CD4-positive, alpha-beta T cell (primary cell): Measurements from ENCODE around the gene IGIP. TPM values are rescaled to one million over a fixed set of nuclear protein-coding genes. Genes with fewer than 3 reads are reported as not detected.

Experiments used
- ATAC-seq: fragments of 200-7000 bp; cut with Tn5 transposase; one replicate; pipeline ENCODE4 v1.10.0; 2022; ENCODE audit warnings: mild to moderate bottlenecking; ENCODE audit not compliant: poor library complexity
- CTCF ChIA-PET: fragments of 350-600 bp; sonication (Branson Sonifier 250); formaldehyde crosslinking; loops from one replicate; lab custom pipeline; 2021; ENCODE audit warnings: antibody characterized with exemption, inconsistent platforms; lab: Charles Lee
- POLR2A ChIA-PET: fragments of 350-600 bp; sonication (Branson Sonifier 250); formaldehyde crosslinking; loops from one replicate; lab custom pipeline; 2021; ENCODE audit warnings: antibody characterized with exemption, inconsistent platforms; lab: Charles Lee
- DNase-seq, 14 experiments: peaks; one replicate each; pipeline ENCODE4 v3.0.0-alpha.2; 2013 to 2020; ENCODE audit warnings: mixed read lengths in 2 of 14
- H3K27ac ChIP-seq, 2 donors: one replicate each; pipeline versions ENCODE4 v1.5.1 to v1.7.0; 2013; ENCODE audit warnings: low read length in 2 of 2, low read depth in 1 of 2, mild to moderate bottlenecking in 1 of 2
- H3K27me3 ChIP-seq, 2 experiments: 1 replicate in 1 of 2; 2 replicates in 1 of 2; pipeline versions ENCODE4 v1.6.1 to v1.7.0; 2013; ENCODE audit warnings: low read length in 2 of 2, control low read depth in 1 of 2, mild to moderate bottlenecking in 1 of 2, moderate library complexity in 1 of 2; ENCODE audit not compliant: insufficient read depth in 2 of 2, control insufficient read depth in 1 of 2
- H3K36me3 ChIP-seq: one replicate; pipeline ENCODE4 v1.6.1; 2013; ENCODE audit warnings: low read length, control low read depth; ENCODE audit not compliant: insufficient read depth
- H3K4me1 ChIP-seq: one replicate; pipeline ENCODE4 v1.6.1; 2013; ENCODE audit warnings: low read length, control low read depth; ENCODE audit not compliant: insufficient read depth
- H3K4me3 ChIP-seq: one replicate; pipeline ENCODE4 v1.5.1; 2013; ENCODE audit warnings: mild to moderate bottlenecking, low read length, moderate library complexity
- H3K9me3 ChIP-seq, 2 experiments: 1 replicate in 1 of 2; 2 replicates in 1 of 2; pipeline versions ENCODE4 v1.6.1 to v1.7.0; 2013; ENCODE audit warnings: low read length in 2 of 2, mild to moderate bottlenecking in 2 of 2, control low read depth in 1 of 2, moderate library complexity in 1 of 2; ENCODE audit not compliant: control insufficient read depth in 1 of 2, insufficient read depth in 1 of 2
- H3K27ac Mint-ChIP-seq: one replicate; pipeline ENCODE4 v1.8.0; 2020; ENCODE audit warnings: mixed read lengths
- H3K27me3 Mint-ChIP-seq: one replicate; pipeline ENCODE4 v1.8.0; 2021; ENCODE audit warnings: mixed read lengths
- H3K36me3 Mint-ChIP-seq: one replicate; pipeline ENCODE4 v1.8.0; 2021; ENCODE audit warnings: low read depth, mixed read lengths
- H3K4me1 Mint-ChIP-seq: one replicate; pipeline ENCODE4 v1.8.0; 2021; ENCODE audit warnings: low read depth, mixed read lengths
- H3K4me3 Mint-ChIP-seq: one replicate; pipeline ENCODE4 v1.8.0; 2020; ENCODE audit warnings: mild to moderate bottlenecking, mixed read lengths
- H3K9me3 Mint-ChIP-seq: one replicate; pipeline ENCODE4 v1.8.0; 2020; ENCODE audit warnings: mixed read lengths
- intact Hi-C, 2 experiments: fragments of 100-400 bp; cut with DNase I in 1 of 2; cut with micrococcal nuclease in 1 of 2; formaldehyde crosslinking; loops; one replicate each; pipeline versions ENCODE4 v1.15.1 to v1.9.0; 2023 to 2025; cut with DNase I, micrococcal nuclease
- total RNA-seq, 174 experiments: library from RNA in 2 of 174; stranded (reverse) in 2 of 174; gene quantifications; one replicate each; pipeline ENCODE4 v1.2.3 and lab custom pipeline; 2021 to 2026
- TF ChIP-seq, protein P1 (sequence below): fragments of 200-600 bp; IDR thresholded peaks from one replicate; pipeline ENCODE4 v1.8.0; 2022; ENCODE audit warnings: antibody characterized with exemption, mild to moderate bottlenecking

The IGIP gene
- total RNA-seq, 2 experiments from 2014 or later: 1.5 TPM

DNA sequence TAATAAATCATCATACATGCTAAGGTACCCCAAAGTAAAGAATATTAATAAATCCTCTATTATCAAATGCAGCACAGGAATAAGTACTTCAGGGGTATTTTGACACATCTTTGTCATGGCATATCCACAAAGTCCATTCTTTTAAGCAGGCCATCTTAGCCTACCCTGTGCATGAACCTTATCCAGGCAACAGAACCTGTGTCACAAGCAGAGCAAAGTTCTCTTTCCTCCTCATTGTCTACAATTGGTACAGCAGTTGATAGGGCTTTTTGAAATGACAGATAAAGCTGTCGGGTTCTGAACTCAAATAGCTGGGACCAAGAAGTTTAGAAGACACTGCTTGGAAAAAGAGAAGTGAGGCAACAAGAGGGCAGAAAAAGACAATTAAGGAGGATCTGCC is 42.6 kb upstream of the IGIP start:
- no peak for ATAC-seq

DNA sequence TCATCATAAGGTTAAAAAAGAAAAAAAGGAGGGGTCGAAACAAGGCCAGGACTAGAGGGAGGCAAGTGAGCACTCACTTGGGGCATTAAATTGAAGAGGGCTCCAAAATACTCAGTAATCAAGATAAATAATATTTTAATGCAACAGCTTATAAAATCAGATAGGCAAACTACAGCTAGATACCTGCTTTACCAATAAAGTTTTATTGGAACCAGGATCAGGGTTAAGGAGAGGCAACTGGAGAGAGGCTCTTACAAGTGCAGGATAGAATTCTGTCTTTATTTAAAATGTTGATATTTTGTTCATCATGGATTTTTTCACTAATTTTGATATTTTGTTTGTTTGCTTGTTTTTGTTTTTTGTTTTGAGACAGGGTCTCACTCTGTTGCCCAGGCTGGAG is 42.1 kb upstream of the IGIP start:
- Histone ChIP-seq H3K36me3 (no peaks in the 10 kb centered on the region), H3K4me3 (no peak overlapping the region), H3K27me3 (peaks cover 4% of the 10 kb centered on the region in 2 experiments), H3K9me3 (no peaks in the 10 kb centered on the region), H3K27ac (no peak overlapping the region), H3K4me1 (no peaks in the 10 kb centered on the region)
- Mint-ChIP-seq H3K4me1 (no peaks in the 10 kb centered on the region), H3K27ac (no peak overlapping the region), H3K27me3 (peaks cover 44% of the 10 kb centered on the region), H3K4me3 (no peak overlapping the region), H3K9me3 (no peaks in the 10 kb centered on the region), H3K36me3 (no peaks in the 10 kb centered on the region)
- TF ChIP-seq, protein P1, sequence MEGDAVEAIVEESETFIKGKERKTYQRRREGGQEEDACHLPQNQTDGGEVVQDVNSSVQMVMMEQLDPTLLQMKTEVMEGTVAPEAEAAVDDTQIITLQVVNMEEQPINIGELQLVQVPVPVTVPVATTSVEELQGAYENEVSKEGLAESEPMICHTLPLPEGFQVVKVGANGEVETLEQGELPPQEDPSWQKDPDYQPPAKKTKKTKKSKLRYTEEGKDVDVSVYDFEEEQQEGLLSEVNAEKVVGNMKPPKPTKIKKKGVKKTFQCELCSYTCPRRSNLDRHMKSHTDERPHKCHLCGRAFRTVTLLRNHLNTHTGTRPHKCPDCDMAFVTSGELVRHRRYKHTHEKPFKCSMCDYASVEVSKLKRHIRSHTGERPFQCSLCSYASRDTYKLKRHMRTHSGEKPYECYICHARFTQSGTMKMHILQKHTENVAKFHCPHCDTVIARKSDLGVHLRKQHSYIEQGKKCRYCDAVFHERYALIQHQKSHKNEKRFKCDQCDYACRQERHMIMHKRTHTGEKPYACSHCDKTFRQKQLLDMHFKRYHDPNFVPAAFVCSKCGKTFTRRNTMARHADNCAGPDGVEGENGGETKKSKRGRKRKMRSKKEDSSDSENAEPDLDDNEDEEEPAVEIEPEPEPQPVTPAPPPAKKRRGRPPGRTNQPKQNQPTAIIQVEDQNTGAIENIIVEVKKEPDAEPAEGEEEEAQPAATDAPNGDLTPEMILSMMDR: no peak
- no peak for DNase-seq
- ATAC-seq: no peak
- POLR2A ChIA-PET: no interaction called here
- intact Hi-C loops: no loop called here
- CTCF ChIA-PET: no interaction called here

More for the DNA sequence above, 42.6 kb upstream of the IGIP start:
- peaks cover 46% of the 10 kb centered on the region for H3K27me3 Mint-ChIP-seq
- H3K4me1 ChIP-seq: no peaks in the 10 kb centered on the region
- no peaks in the 10 kb centered on the region for H3K36me3 Mint-ChIP-seq
- no peak overlapping the region for H3K4me3 ChIP-seq
- H3K27ac ChIP-seq: no peak overlapping the region
- peaks cover 4% of the 10 kb centered on the region in 2 experiments for H3K27me3 ChIP-seq
- intact Hi-C loops: no loop called here
- TF ChIP-seq, protein P1: no peak
- H3K4me1 Mint-ChIP-seq: no peaks in the 10 kb centered on the region
- no peaks in the 10 kb centered on the region for H3K36me3 ChIP-seq
- no peaks in the 10 kb centered on the region for H3K9me3 Mint-ChIP-seq
- CTCF ChIA-PET: no interaction called here
- H3K4me3 Mint-ChIP-seq: no peak overlapping the region
- POLR2A ChIA-PET: no interaction called here
- no peak for DNase-seq
- H3K9me3 ChIP-seq: no peaks in the 10 kb centered on the region
- H3K27ac Mint-ChIP-seq: no peak overlapping the region

DNA sequence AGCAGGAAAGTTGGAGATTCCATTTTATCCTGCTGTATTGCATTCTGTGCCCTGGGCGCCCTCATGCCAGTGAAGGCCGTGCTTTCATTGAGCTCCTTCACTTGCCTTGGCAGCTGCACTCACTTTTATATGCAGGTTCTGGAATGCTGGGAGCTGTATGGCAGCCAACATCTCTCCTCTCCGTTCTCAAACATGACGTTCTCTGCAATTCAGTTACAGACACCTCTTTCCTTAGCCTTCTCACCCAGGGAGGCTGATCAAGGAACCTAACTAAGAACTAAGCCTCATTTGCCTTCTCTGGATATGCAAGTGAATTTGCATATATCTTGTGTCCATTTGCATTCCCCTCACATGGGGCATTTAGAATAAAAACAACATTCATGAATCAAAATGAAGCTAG is 41.2 kb upstream of the IGIP start:
- H3K4me1 Mint-ChIP-seq: no peaks in the 10 kb centered on the region
- peaks cover 2% of the 10 kb centered on the region for H3K36me3 Mint-ChIP-seq
- no peak overlapping the region for H3K27ac Mint-ChIP-seq
- Histone ChIP-seq H3K27ac (no peak overlapping the region), H3K4me1 (no peaks in the 10 kb centered on the region), H3K4me3 (no peak overlapping the region), H3K27me3 (peaks cover 4% of the 10 kb centered on the region in 2 experiments), H3K9me3 (peaks cover 0 to 2% of the 10 kb centered on the region in 2 experiments), H3K36me3 (no peaks in the 10 kb centered on the region)
- DNase-seq: no peak
- peaks cover 40% of the 10 kb centered on the region for H3K27me3 Mint-ChIP-seq
- POLR2A ChIA-PET: no interaction called here
- ATAC-seq: no peak
- CTCF ChIA-PET: interaction anchor here (1.6 kb wide), 1 partner anchor 59 kb away, joined by 4 read pairs; no protein-coding TSS in a partner anchor
- TF ChIP-seq, protein P1: no peak
- no peaks in the 10 kb centered on the region for H3K9me3 Mint-ChIP-seq
- intact Hi-C loops: no loop called here
- no peak overlapping the region for H3K4me3 Mint-ChIP-seq
